ENCODE results near the gene HECTD4.

The HECTD4 gene

DNA sequence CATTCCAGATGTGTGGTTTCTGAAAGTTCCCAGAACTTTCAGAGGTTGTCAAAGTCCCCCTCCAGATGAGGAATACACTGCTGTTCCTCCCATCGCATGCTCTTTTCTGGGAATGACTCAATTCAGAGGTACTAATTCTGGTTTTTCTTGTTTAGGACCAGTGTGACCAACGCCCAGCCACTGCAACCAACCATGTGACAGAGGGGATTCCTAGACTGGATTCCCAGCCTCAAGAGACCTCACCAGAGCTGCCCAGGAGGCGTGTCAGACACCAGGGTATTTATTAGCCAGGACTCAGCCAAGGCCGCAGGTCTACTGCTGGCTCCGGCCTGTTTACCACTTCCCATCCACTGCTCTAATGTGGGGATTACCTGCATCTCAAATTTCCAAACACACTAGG lies 232.6 kb downstream of the HECTD4 start:
- H3K9me3 Mint-ChIP-seq, result peaks cover 2% of the 10 kb centered on the region
- peak overlapping the region; percentile 68 to 93 (median 71) for H3K27ac Mint-ChIP-seq
- H3K4me1 Mint-ChIP-seq, result no peaks in the 10 kb centered on the region
- H3K27me3 Mint-ChIP-seq (ENCODE audit: low read depth), result no peaks in the 10 kb centered on the region
- peaks cover 68% of the 10 kb centered on the region for H3K36me3 Mint-ChIP-seq (ENCODE audit: low read depth)
- H3K4me3 Mint-ChIP-seq, result no peak overlapping the region
- TF ChIP-seq, protein P1, sequence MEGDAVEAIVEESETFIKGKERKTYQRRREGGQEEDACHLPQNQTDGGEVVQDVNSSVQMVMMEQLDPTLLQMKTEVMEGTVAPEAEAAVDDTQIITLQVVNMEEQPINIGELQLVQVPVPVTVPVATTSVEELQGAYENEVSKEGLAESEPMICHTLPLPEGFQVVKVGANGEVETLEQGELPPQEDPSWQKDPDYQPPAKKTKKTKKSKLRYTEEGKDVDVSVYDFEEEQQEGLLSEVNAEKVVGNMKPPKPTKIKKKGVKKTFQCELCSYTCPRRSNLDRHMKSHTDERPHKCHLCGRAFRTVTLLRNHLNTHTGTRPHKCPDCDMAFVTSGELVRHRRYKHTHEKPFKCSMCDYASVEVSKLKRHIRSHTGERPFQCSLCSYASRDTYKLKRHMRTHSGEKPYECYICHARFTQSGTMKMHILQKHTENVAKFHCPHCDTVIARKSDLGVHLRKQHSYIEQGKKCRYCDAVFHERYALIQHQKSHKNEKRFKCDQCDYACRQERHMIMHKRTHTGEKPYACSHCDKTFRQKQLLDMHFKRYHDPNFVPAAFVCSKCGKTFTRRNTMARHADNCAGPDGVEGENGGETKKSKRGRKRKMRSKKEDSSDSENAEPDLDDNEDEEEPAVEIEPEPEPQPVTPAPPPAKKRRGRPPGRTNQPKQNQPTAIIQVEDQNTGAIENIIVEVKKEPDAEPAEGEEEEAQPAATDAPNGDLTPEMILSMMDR (IDR thresholded peaks at IDR 0.05; ENCODE audit: unreplicated experiment in 3 of 3), result no peak

DNA sequence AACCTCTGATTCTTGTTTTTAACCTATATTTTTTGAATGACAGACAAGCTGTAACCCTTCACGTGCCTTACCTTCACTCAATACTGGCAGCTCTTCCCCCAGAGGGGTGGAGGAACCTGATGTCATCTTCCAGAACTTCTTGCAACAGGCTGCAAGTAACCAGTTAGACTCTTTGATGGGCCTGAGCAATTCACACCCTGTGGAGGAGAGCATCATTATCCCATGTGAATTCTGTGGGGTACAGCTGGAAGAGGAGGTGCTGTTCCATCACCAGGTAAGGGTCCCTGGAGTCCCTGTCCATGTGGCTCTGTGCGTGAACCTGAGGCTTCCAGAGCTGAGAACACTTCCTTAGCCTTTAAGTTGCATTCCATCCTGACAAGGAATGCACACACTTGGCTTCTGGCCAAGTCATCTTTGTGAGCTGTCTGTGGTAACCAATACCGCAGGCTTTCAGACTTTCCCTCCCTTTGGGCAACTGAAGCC lies 234.2 kb downstream of the HECTD4 start:
- H3K27ac Mint-ChIP-seq, result peak overlapping the region in 1 of 3 experiments; percentile 73
- TF ChIP-seq, protein P1 (IDR thresholded peaks at IDR 0.05; ENCODE audit: unreplicated experiment in 3 of 3), result no peak
- no peaks in the 10 kb centered on the region for H3K4me1 Mint-ChIP-seq
- H3K9me3 Mint-ChIP-seq, result no peaks in the 10 kb centered on the region
- H3K36me3 Mint-ChIP-seq (ENCODE audit: low read depth), result peaks cover 61% of the 10 kb centered on the region
- no peak overlapping the region for H3K4me3 Mint-ChIP-seq
- no peaks in the 10 kb centered on the region for H3K27me3 Mint-ChIP-seq (ENCODE audit: low read depth)

GRCh38 chr12:112146123-112146522 lies 236.1 kb downstream of the HECTD4 start:
- Mint-ChIP-seq H3K27ac (no peak overlapping the region), H3K4me1 (no peaks in the 10 kb centered on the region), H3K9me3 (no peaks in the 10 kb centered on the region), H3K4me3 (no peak overlapping the region), H3K36me3 (ENCODE audit: low read depth) (peaks cover 56% of the 10 kb centered on the region), H3K27me3 (ENCODE audit: low read depth) (no peaks in the 10 kb centered on the region)
- TF ChIP-seq, protein P1 (IDR thresholded peaks at IDR 0.05; ENCODE audit: unreplicated experiment in 3 of 3), result no peak

GRCh38 chr12:112140728-112141127 lies 241.5 kb downstream of the HECTD4 start:
- H3K27ac Mint-ChIP-seq, result no peak overlapping the region

GRCh38 chr12:112134731-112135130 lies 247.5 kb downstream of the HECTD4 start:
- TF ChIP-seq, protein P1 (IDR thresholded peaks at IDR 0.05; ENCODE audit: unreplicated experiment in 3 of 3), result no peak
- H3K4me3 Mint-ChIP-seq, result no peak overlapping the region
- peaks cover 16% of the 10 kb centered on the region for H3K36me3 Mint-ChIP-seq (ENCODE audit: low read depth)
- H3K9me3 Mint-ChIP-seq, result no peaks in the 10 kb centered on the region
- no peaks in the 10 kb centered on the region for H3K27me3 Mint-ChIP-seq (ENCODE audit: low read depth)
- no peak overlapping the region for H3K27ac Mint-ChIP-seq
- H3K4me1 Mint-ChIP-seq, result no peaks in the 10 kb centered on the region

More at GRCh38 chr12:112140728-112141127, 241.5 kb downstream of the HECTD4 start:
- Mint-ChIP-seq H3K9me3 (no peaks in the 10 kb centered on the region), H3K36me3 (ENCODE audit: low read depth) (peaks cover 45% of the 10 kb centered on the region), H3K4me1 (no peaks in the 10 kb centered on the region), H3K27me3 (ENCODE audit: low read depth) (peaks cover 3% of the 10 kb centered on the region), H3K4me3 (no peak overlapping the region)
- TF ChIP-seq, protein P1 (IDR thresholded peaks at IDR 0.05; ENCODE audit: unreplicated experiment in 3 of 3), result no peak

- Mint-ChIP-seq H3K27ac (no peak overlapping the region), H3K36me3 (ENCODE audit: low read depth) (peaks cover 13% of the 10 kb centered on the region)
Measured at GRCh38 chr12:112133418-112133817, 248.8 kb downstream of the HECTD4 start.

More at GRCh38 chr12:112133418-112133817, 248.8 kb downstream of the HECTD4 start:
- Mint-ChIP-seq H3K27me3 (ENCODE audit: low read depth) (no peaks in the 10 kb centered on the region), H3K9me3 (no peaks in the 10 kb centered on the region), H3K4me1 (no peaks in the 10 kb centered on the region), H3K4me3 (no peak overlapping the region)
- TF ChIP-seq, protein P1 (IDR thresholded peaks at IDR 0.05; ENCODE audit: unreplicated experiment in 3 of 3), result no peak

Data from nephron (organoid).